Memory B cell (primary cell): ENCODE data around the gene CAPRIN1.
"Not testable (repeated sequence)": the region's sequence is repeated elsewhere in the genome, so short reads cannot be mapped to it uniquely, and the experiment has no call there.

Source experiments
- ATAC-seq: fragments of 150-1000 bp; cut with Tn5 transposase; 2 replicates; pipeline ENCODE4 v1.10.0; 2021; ENCODE audit warnings: low read depth, mild to moderate bottlenecking, moderate library complexity
- DNase-seq, 2 donors: peaks; one replicate each; pipeline ENCODE4 v3.0.0; 2022; ENCODE audit warnings: low spot score in 2 of 2
- H3K27ac Mint-ChIP-seq: one replicate; pipeline ENCODE4 v1.8.0; 2022; ENCODE audit warnings: mild to moderate bottlenecking, moderate library complexity, mixed read lengths
- H3K27me3 Mint-ChIP-seq: one replicate; pipeline ENCODE4 v1.8.0; 2022; ENCODE audit warnings: mixed read lengths
- H3K36me3 Mint-ChIP-seq: one replicate; pipeline ENCODE4 v1.8.0; 2022; ENCODE audit warnings: mild to moderate bottlenecking, mixed read lengths
- H3K4me1 Mint-ChIP-seq: one replicate; pipeline ENCODE4 v1.8.0; 2022; ENCODE audit warnings: mixed read lengths
- H3K4me3 Mint-ChIP-seq: one replicate; pipeline ENCODE4 v1.8.0; 2022; ENCODE audit warnings: mild to moderate bottlenecking, moderate library complexity, mixed read lengths
- H3K9me3 Mint-ChIP-seq: one replicate; pipeline ENCODE4 v1.8.0; 2022; ENCODE audit warnings: mixed read lengths

Gene CAPRIN1

GRCh38 chr11:34056672-34057071, 5.1 kb downstream of the CAPRIN1 start:
- ATAC-seq = no peak
- no peaks in the 10 kb centered on the region for H3K27me3 Mint-ChIP-seq
- H3K4me3 Mint-ChIP-seq = no peak overlapping the region
- peak overlapping the region; percentile 77 for H3K27ac Mint-ChIP-seq
- H3K4me1 Mint-ChIP-seq = peaks cover 22% of the 10 kb centered on the region
- H3K9me3 Mint-ChIP-seq = no peaks in the 10 kb centered on the region
- no peak for DNase-seq
- H3K36me3 Mint-ChIP-seq = peaks cover 2% of the 10 kb centered on the region

- DNase-seq = no peak
- H3K4me3 Mint-ChIP-seq = no peak overlapping the region
- ATAC-seq = no peak
- peaks cover 39% of the 10 kb centered on the region for H3K4me1 Mint-ChIP-seq
- peaks cover 14% of the 10 kb centered on the region for H3K36me3 Mint-ChIP-seq
- peak overlapping the region; percentile 38 for H3K27ac Mint-ChIP-seq
- H3K9me3 Mint-ChIP-seq = no peaks in the 10 kb centered on the region
- no peaks in the 10 kb centered on the region for H3K27me3 Mint-ChIP-seq
These were observed 11.7 kb downstream of the CAPRIN1 start for GRCh38 chr11:34063061-34063795.

GRCh38 chr11:34064291-34064690, 12.8 kb downstream of the CAPRIN1 start:
- Mint-ChIP-seq H3K27me3 (no peaks in the 10 kb centered on the region), H3K9me3 (no peaks in the 10 kb centered on the region), H3K4me3 (no peak overlapping the region), H3K4me1 (peaks cover 34% of the 10 kb centered on the region), H3K36me3 (peaks cover 15% of the 10 kb centered on the region), H3K27ac (peak overlapping the region; percentile 38)
- DNase-seq = no peak
- no peak for ATAC-seq

GRCh38 chr11:34065505-34066203, 14.1 kb downstream of the CAPRIN1 start:
- H3K27me3 Mint-ChIP-seq = no peaks in the 10 kb centered on the region
- ATAC-seq = no peak
- DNase-seq = no peak
- no peaks in the 10 kb centered on the region for H3K9me3 Mint-ChIP-seq
- no peak overlapping the region for H3K4me3 Mint-ChIP-seq
- H3K27ac Mint-ChIP-seq = no peak overlapping the region
- peaks cover 12% of the 10 kb centered on the region for H3K36me3 Mint-ChIP-seq
- peaks cover 32% of the 10 kb centered on the region for H3K4me1 Mint-ChIP-seq

GRCh38 chr11:34066766-34067165, 15.2 kb downstream of the CAPRIN1 start:
- peak overlapping the region; percentile 86 for H3K27ac Mint-ChIP-seq
- H3K36me3 Mint-ChIP-seq = peaks cover 12% of the 10 kb centered on the region
- H3K4me3 Mint-ChIP-seq = peak overlapping the region; percentile 56
- H3K27me3 Mint-ChIP-seq, ATAC-seq, DNase-seq, H3K9me3 Mint-ChIP-seq: not testable (repeated sequence)
- peaks cover 34% of the 10 kb centered on the region for H3K4me1 Mint-ChIP-seq

GRCh38 chr11:34067383-34068065, 16.0 kb downstream of the CAPRIN1 start:
- ATAC-seq (peak; percentile 99), DNase-seq (peak in 1 of 2 donors; percentile 36)
- no peaks in the 10 kb centered on the region for H3K9me3 Mint-ChIP-seq
- peaks cover 9% of the 10 kb centered on the region for H3K36me3 Mint-ChIP-seq
- H3K27ac Mint-ChIP-seq = peak overlapping the region; percentile 86
- H3K27me3 Mint-ChIP-seq = no peaks in the 10 kb centered on the region
- peaks cover 31% of the 10 kb centered on the region for H3K4me1 Mint-ChIP-seq
- peak overlapping the region; percentile 61 for H3K4me3 Mint-ChIP-seq

- Mint-ChIP-seq H3K36me3 (peaks cover 6% of the 10 kb centered on the region), H3K27ac (peak overlapping the region; percentile 86)
- ATAC-seq = no peak
These were observed 16.6 kb downstream of the CAPRIN1 start for GRCh38 chr11:34068111-34068510.

GRCh38 chr11:34071306-34071705, 19.8 kb downstream of the CAPRIN1 start:
- not testable (repeated sequence) for H3K4me3 Mint-ChIP-seq, H3K27ac Mint-ChIP-seq, H3K27me3 Mint-ChIP-seq, H3K9me3 Mint-ChIP-seq, DNase-seq, ATAC-seq
- Mint-ChIP-seq H3K4me1 (peaks cover 22% of the 10 kb centered on the region), H3K36me3 (peaks cover 12% of the 10 kb centered on the region)

More at GRCh38 chr11:34068111-34068510, 16.6 kb downstream of the CAPRIN1 start:
- Mint-ChIP-seq H3K4me1 (peaks cover 28% of the 10 kb centered on the region), H3K27me3 (no peaks in the 10 kb centered on the region), H3K9me3 (no peaks in the 10 kb centered on the region), H3K4me3 (peak overlapping the region; percentile 61)
- DNase-seq = no peak

GRCh38 chr11:34072041-34072440, 20.5 kb downstream of the CAPRIN1 start:
- H3K27ac Mint-ChIP-seq = no peak overlapping the region
- peaks cover 22% of the 10 kb centered on the region for H3K4me1 Mint-ChIP-seq
- no peak for DNase-seq
- H3K9me3 Mint-ChIP-seq = no peaks in the 10 kb centered on the region
- no peak overlapping the region for H3K4me3 Mint-ChIP-seq
- no peaks in the 10 kb centered on the region for H3K27me3 Mint-ChIP-seq
- peaks cover 13% of the 10 kb centered on the region for H3K36me3 Mint-ChIP-seq
- no peak for ATAC-seq

GRCh38 chr11:34072832-34073231, 21.3 kb downstream of the CAPRIN1 start:
- peaks cover 17% of the 10 kb centered on the region for H3K4me1 Mint-ChIP-seq
- no peaks in the 10 kb centered on the region for H3K27me3 Mint-ChIP-seq
- H3K9me3 Mint-ChIP-seq = no peaks in the 10 kb centered on the region
- no peak overlapping the region for H3K27ac Mint-ChIP-seq
- ATAC-seq (no peak), DNase-seq (no peak)
- no peak overlapping the region for H3K4me3 Mint-ChIP-seq
- H3K36me3 Mint-ChIP-seq = peaks cover 16% of the 10 kb centered on the region

GRCh38 chr11:34074391-34074790, 22.9 kb downstream of the CAPRIN1 start:
- H3K9me3 Mint-ChIP-seq = no peaks in the 10 kb centered on the region
- peaks cover 19% of the 10 kb centered on the region for H3K36me3 Mint-ChIP-seq
- no peak overlapping the region for H3K4me3 Mint-ChIP-seq
- peaks cover 15% of the 10 kb centered on the region for H3K4me1 Mint-ChIP-seq
- peak overlapping the region; percentile 42 for H3K27ac Mint-ChIP-seq
- ATAC-seq (no peak), DNase-seq (no peak)
- no peaks in the 10 kb centered on the region for H3K27me3 Mint-ChIP-seq

GRCh38 chr11:34075178-34075820, 23.8 kb downstream of the CAPRIN1 start:
- no peak overlapping the region for H3K4me3 Mint-ChIP-seq
- no peaks in the 10 kb centered on the region for H3K9me3 Mint-ChIP-seq
- no peaks in the 10 kb centered on the region for H3K27me3 Mint-ChIP-seq
- DNase-seq (no peak), ATAC-seq (no peak)
- H3K4me1 Mint-ChIP-seq = peaks cover 15% of the 10 kb centered on the region
- peak overlapping the region; percentile 35 for H3K27ac Mint-ChIP-seq
- peaks cover 22% of the 10 kb centered on the region for H3K36me3 Mint-ChIP-seq

GRCh38 chr11:34080609-34081008, 29.1 kb downstream of the CAPRIN1 start:
- peaks cover 35% of the 10 kb centered on the region for H3K36me3 Mint-ChIP-seq
- no peaks in the 10 kb centered on the region for H3K27me3 Mint-ChIP-seq
- H3K4me1 Mint-ChIP-seq = peaks cover 7% of the 10 kb centered on the region
- H3K4me3 Mint-ChIP-seq = no peak overlapping the region
- no peak overlapping the region for H3K27ac Mint-ChIP-seq
- H3K9me3 Mint-ChIP-seq = no peaks in the 10 kb centered on the region
- DNase-seq (no peak), ATAC-seq (no peak)

- ATAC-seq (no peak), DNase-seq (no peak)
- no peaks in the 10 kb centered on the region for H3K9me3 Mint-ChIP-seq
- H3K4me3 Mint-ChIP-seq = no peak overlapping the region
- H3K36me3 Mint-ChIP-seq = peaks cover 35% of the 10 kb centered on the region
- peaks cover 4% of the 10 kb centered on the region for H3K4me1 Mint-ChIP-seq
- peak overlapping the region; percentile 26 for H3K27ac Mint-ChIP-seq
- no peaks in the 10 kb centered on the region for H3K27me3 Mint-ChIP-seq
These were observed 33.1 kb downstream of the CAPRIN1 start for GRCh38 chr11:34084637-34085036.
